Measurements from ENCODE around the gene IL21R.

The IL21R gene

DNA sequence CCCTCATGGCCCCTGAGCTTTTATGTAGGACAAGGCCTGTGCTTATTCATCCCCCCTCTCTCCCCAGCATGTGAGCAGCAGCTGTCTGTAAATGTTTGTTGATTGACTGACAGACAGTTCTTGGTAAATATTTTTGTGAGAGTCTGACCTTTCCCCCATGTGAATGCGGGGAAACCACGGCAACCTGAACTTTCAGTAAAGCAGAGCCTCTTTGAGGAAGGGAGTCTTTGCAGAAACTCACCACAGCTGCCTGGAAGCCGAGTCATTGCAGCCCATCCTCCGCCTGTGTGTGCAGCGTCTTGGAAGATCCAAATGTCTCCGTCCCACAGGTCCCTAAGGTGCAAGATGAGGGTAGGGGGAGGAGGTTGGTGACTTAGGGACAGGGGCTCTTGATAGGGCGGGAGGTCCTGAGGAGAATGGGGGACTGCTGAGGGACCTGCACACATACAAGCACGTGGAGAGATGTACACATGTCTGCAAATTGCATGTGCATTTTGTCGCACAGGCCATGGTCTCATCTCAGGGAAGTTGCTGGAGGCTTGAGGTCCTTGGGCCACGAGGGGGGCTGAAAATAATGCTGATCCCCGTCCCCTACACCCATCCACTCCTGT is 23.0 kb upstream of the IL21R start:
- TF ChIP-seq, protein P1, sequence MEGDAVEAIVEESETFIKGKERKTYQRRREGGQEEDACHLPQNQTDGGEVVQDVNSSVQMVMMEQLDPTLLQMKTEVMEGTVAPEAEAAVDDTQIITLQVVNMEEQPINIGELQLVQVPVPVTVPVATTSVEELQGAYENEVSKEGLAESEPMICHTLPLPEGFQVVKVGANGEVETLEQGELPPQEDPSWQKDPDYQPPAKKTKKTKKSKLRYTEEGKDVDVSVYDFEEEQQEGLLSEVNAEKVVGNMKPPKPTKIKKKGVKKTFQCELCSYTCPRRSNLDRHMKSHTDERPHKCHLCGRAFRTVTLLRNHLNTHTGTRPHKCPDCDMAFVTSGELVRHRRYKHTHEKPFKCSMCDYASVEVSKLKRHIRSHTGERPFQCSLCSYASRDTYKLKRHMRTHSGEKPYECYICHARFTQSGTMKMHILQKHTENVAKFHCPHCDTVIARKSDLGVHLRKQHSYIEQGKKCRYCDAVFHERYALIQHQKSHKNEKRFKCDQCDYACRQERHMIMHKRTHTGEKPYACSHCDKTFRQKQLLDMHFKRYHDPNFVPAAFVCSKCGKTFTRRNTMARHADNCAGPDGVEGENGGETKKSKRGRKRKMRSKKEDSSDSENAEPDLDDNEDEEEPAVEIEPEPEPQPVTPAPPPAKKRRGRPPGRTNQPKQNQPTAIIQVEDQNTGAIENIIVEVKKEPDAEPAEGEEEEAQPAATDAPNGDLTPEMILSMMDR (IDR thresholded peaks at IDR 0.05; ENCODE audit: control extremely low read depth, extremely low read depth, low read depth, missing control alignments), result no peak
- ChIA-PET CTCF (interaction anchor here (4.7 to 7.4 kb wide), 2 partner anchors 8 to 12 kb away, joined by 29 to 64 read pairs; no protein-coding TSS in a partner anchor), POLR2A (interaction anchor here (0.7 kb wide), 1 partner anchor 27 kb away, joined by 4 read pairs; no protein-coding TSS in a partner anchor)
- DNase-seq (ENCODE audit: extremely low spot score), result no peak

DNA sequence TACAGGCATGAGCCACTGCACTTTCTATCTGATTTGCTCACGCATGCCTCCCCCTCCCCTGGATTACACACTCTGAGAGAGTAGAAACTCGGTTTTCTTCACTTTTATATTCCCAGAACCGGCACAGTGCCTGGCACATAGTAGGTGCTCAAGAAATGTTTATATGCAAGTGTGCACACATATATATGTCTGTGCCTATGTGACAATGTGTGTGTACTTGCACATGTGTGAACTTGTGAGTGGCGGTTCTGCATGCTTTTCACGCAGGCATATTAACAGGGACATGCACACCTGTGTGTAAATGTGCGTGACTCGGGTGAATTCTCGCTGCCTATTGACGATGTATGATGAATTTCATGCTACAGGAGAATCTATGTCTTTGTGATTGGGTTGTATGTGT is 22.1 kb upstream of the IL21R start:
- no peak for DNase-seq (ENCODE audit: extremely low spot score)

DNA sequence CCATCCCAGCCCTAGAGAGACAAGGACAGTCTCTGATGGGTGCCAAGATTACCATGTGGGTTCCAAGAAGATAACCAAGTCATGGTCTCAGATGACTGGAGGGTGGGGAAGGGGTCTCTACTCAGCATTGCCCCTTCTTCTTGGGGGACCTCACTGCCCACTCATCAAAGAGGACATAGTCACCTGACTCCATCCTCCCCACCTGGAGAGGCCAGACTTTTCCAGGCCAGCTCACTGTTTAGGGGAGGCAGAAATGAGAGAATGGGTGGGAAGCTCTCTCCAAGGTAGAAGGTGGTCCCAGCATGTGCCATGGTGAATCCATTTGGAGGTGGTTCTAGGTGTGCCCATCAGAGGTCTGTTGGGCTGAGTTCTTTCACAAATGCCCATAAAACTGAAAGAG is 20.7 kb upstream of the IL21R start:
- CTCF ChIA-PET, result interaction anchor here (1.1 kb wide), 1 partner anchor 13 kb away, joined by 7 read pairs; no protein-coding TSS in a partner anchor
- TF ChIP-seq, protein P1 (IDR thresholded peaks at IDR 0.05; ENCODE audit: control extremely low read depth, extremely low read depth, low read depth, missing control alignments), result no peak
- DNase-seq (ENCODE audit: extremely low spot score), result no peak
- POLR2A ChIA-PET, result no interaction called here

More for the DNA sequence above, 22.1 kb upstream of the IL21R start:
- TF ChIP-seq, protein P1 (IDR thresholded peaks at IDR 0.05; ENCODE audit: control extremely low read depth, extremely low read depth, low read depth, missing control alignments), result no peak
- ChIA-PET CTCF (no interaction called here), POLR2A (no interaction called here)

DNA sequence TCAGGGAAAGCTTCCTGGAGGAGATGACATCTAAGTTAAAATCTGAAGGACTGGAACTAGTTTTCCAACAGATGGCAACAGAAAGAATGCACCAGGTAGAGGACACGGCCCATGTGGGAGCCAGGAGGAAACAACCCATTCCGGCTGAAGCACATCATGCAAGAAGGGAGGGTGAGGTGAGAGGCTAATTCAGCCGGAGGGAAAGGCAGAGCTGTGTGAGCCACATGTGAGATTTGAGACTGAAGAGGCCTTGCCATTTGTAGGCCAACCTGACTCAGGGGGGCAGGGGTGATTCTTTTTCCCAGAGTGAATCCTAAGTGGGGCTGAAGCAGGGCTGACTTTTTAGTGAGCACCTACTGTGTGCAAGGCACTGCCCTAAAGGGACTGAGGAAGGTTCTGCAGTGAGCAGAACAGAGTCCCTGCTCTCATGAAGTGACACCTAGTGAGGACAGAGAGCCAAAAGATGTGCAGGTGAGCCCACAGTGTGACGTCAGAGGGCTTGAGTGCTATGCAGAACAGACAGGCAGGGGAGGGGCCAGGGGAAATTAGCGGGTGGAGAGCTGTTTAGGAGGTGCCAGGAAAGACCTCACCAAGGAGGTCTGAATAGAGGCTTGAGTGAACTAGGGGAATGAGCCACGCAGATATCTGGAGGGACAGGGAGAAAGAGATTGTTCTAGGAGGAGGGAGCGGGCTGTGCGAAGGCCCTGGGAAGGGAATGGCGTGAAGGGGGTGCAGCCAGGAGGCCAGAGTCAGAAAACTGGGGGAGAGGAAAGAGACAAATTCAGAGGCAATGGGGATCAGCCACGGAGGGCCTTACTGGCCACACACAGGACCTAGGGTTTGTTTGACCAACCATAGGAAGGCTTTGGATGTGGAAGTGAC is 19.8 kb upstream of the IL21R start:
- no peak for DNase-seq (ENCODE audit: extremely low spot score)
- CTCF ChIA-PET, result interaction anchor here (0.8 to 1.1 kb wide), 2 partner anchors 8 to 14 kb away, joined by 3 to 7 read pairs; no protein-coding TSS in a partner anchor
- POLR2A ChIA-PET, result interaction anchor here (0.6 kb wide), 1 partner anchor 19 kb away, joined by 3 read pairs; no protein-coding TSS in a partner anchor
- TF ChIP-seq, protein P1 (IDR thresholded peaks at IDR 0.05; ENCODE audit: control extremely low read depth, extremely low read depth, low read depth, missing control alignments), result no peak

DNA sequence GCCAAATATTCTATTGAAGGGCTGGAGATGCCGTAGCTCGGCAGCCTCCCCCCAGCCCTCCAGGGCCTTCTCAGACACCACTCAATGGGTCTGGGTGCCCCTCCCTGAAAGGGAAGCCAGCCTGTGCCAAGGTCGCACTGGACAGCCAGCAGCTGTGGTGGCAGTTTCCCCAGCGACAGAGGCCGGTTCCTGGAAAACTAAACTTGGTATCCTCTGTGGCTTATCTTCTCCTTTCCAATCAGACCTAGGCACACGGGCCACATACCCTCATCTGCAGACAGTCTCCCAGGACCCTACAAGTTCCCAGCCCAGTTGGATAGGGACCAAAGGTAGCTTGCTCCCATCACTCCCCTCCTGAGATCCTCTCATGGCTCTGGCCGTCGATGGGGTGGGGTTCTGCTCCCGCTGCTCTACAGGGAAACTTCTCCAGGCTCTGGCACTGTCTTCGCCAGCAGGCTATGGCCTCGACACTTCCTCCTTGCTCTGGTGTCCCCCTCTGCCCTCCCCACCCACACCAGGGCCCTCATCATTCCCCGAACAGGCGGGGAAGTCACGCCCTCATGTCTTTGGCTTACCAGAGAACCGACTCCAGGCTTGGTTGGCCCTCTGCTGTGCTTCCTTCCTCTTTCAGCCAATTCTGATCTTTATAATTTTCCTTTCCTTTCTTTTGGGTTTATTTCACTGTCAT is 18.3 kb upstream of the IL21R start:
- CTCF ChIA-PET, result interaction anchor here (1.8 to 6.0 kb wide), 2 partner anchors 8 to 16 kb away, joined by 7 to 64 read pairs; no protein-coding TSS in a partner anchor
- POLR2A ChIA-PET, result no interaction called here
- DNase-seq (ENCODE audit: extremely low spot score), result no peak
- TF ChIP-seq, protein P1 (IDR thresholded peaks at IDR 0.05; ENCODE audit: control extremely low read depth, extremely low read depth, low read depth, missing control alignments), result no peak

DNA sequence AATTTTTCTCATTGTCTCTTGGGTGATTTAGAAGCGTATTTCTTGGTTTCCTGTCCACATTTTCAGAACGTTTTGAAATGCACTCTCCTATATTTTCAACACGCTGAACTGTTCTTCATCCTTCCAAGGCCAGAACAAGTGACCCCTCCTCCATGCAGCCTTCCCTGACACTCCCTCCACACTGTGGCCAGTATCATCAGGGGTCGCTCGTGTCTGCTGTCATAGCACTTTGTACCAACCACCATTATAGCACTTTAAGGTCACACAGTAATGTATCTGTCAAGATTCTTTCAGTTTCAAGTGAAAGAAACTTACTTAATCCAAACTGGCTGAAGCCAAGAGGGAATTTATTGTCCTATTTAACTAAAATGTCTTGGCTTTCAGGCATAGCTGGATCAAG is 17.5 kb upstream of the IL21R start:
- no peak for DNase-seq (ENCODE audit: extremely low spot score)
- ChIA-PET POLR2A (no interaction called here), CTCF (interaction anchor here (1.8 to 6.0 kb wide), 2 partner anchors 9 to 16 kb away, joined by 7 to 64 read pairs; no protein-coding TSS in a partner anchor)
- TF ChIP-seq, protein P1 (IDR thresholded peaks at IDR 0.05; ENCODE audit: control extremely low read depth, extremely low read depth, low read depth, missing control alignments), result no peak

Data from GM10248 (cell line).